ENCODE results near the gene PRR19.

PRR19 gene

GRCh38 chr19:42268704-42269477, 33.0 kb upstream of the PRR19 start, which contains the start of gene CIC:
TSS of gene CIC (plus strand) at chr19:42269252. CDS start at chr19:42271784, 2,532 bp downstream.
- H3K27me3 Mint-ChIP-seq, result no peaks in the 10 kb centered on the region
- H3K9me3 Mint-ChIP-seq, result no peaks in the 10 kb centered on the region
- peaks cover 10% of the 10 kb centered on the region for H3K36me3 Mint-ChIP-seq (ENCODE audit: low read depth)
- peaks cover 24% of the 10 kb centered on the region for H3K4me1 Mint-ChIP-seq (ENCODE audit: low read depth)
- H3K27ac Mint-ChIP-seq, result peak within 1 kb of the TSS; percentile 97
- H3K4me3 Mint-ChIP-seq, result no peak within 1 kb of the TSS

DNA sequence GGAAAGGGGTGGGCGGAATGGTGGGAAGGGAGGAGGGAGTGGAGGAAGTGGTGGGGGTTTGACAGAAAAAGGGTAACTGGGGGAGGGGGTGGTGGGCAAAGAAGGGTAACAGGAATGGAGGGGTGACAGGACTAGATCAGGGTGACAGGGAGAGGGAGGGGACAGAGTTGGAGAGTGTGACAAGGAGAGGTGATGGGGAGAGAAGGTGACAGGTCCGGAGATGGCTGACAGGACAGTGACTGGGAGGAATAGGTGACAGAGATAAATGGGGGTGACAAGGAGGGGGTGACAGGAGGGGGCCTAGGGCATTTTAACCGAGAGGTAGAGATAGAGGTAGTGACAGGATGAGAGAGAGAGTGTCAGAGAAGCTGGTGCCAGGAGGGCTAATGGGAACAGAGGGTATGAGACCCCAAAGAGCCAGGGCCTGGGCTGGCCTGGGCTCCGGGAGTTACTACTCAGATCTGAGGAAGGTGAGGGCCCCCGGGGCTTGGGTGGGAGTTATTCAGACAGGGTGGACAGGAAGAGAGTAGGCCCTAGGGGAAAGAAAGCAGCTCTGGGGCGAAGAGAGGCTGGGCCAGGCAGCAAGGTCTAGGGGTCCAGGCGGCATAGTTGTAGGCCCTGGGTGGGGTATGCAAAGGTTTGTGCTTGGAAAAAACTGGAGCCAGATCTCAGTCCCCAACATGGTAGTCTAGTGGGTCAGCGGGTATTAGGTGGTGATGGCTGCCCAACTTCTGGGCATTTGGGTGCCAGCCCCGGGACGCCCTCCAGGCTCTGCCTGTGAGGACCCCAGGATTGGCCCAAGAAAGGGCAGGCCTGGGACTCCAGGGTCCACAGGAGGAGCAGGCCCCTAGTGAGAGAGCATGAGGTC, 32.2 kb upstream of the PRR19 start:
- no peaks in the 10 kb centered on the region for H3K9me3 Mint-ChIP-seq
- peak overlapping the region; percentile 97 for H3K27ac Mint-ChIP-seq
- H3K36me3 Mint-ChIP-seq (ENCODE audit: low read depth), result peaks cover 13% of the 10 kb centered on the region
- no peaks in the 10 kb centered on the region for H3K27me3 Mint-ChIP-seq
- no peak overlapping the region for H3K4me3 Mint-ChIP-seq
- peaks cover 27% of the 10 kb centered on the region for H3K4me1 Mint-ChIP-seq (ENCODE audit: low read depth)

GRCh38 chr19:42270346-42271044, 31.4 kb upstream of the PRR19 start:
- Mint-ChIP-seq H3K9me3 (no peaks in the 10 kb centered on the region), H3K36me3 (ENCODE audit: low read depth) (peaks cover 18% of the 10 kb centered on the region), H3K27me3 (no peaks in the 10 kb centered on the region), H3K27ac (peak overlapping the region; percentile 97), H3K4me1 (ENCODE audit: low read depth) (peaks cover 33% of the 10 kb centered on the region), H3K4me3 (no peak overlapping the region)

- H3K4me3 Mint-ChIP-seq, result no peak overlapping the region
- H3K27ac Mint-ChIP-seq, result peak overlapping the region; percentile 97
Observed at GRCh38 chr19:42271045-42271419, 30.9 kb upstream of the PRR19 start.

GRCh38 chr19:42271861-42272534, 29.9 kb upstream of the PRR19 start:
- Mint-ChIP-seq H3K4me1 (ENCODE audit: low read depth) (peaks cover 47% of the 10 kb centered on the region), H3K4me3 (no peak overlapping the region), H3K27ac (peak overlapping the region; percentile 97), H3K27me3 (no peaks in the 10 kb centered on the region), H3K36me3 (ENCODE audit: low read depth) (peaks cover 23% of the 10 kb centered on the region), H3K9me3 (no peaks in the 10 kb centered on the region)

More at GRCh38 chr19:42271045-42271419, 30.9 kb upstream of the PRR19 start:
- H3K36me3 Mint-ChIP-seq (ENCODE audit: low read depth), result peaks cover 20% of the 10 kb centered on the region
- H3K9me3 Mint-ChIP-seq, result no peaks in the 10 kb centered on the region
- peaks cover 37% of the 10 kb centered on the region for H3K4me1 Mint-ChIP-seq (ENCODE audit: low read depth)
- no peaks in the 10 kb centered on the region for H3K27me3 Mint-ChIP-seq

DNA sequence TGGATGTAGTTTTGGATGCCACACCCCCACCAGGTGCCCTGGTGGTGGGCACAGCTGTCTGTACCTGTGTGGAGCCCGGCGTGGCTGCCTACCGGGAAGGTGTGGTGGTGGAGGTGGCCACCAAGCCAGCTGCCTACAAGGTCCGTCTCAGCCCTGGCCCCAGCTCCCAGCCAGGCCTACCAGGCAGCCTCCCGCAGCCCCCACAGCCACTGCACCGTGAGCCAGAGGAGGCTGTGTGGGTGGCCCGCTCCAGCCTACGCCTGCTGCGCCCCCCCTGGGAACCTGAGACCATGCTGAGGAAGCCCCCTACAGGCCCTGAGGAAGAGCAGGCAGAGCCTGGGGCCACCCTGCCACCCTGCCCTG, 29.4 kb upstream of the PRR19 start:
- Mint-ChIP-seq H3K4me3 (no peak overlapping the region), H3K9me3 (no peaks in the 10 kb centered on the region), H3K36me3 (ENCODE audit: low read depth) (peaks cover 23% of the 10 kb centered on the region), H3K27ac (no peak overlapping the region), H3K4me1 (ENCODE audit: low read depth) (peaks cover 52% of the 10 kb centered on the region), H3K27me3 (no peaks in the 10 kb centered on the region)

GRCh38 chr19:42272989-42273406, 28.9 kb upstream of the PRR19 start:
- Mint-ChIP-seq H3K36me3 (ENCODE audit: low read depth) (peaks cover 23% of the 10 kb centered on the region), H3K4me1 (ENCODE audit: low read depth) (peaks cover 52% of the 10 kb centered on the region), H3K4me3 (no peak overlapping the region), H3K27me3 (no peaks in the 10 kb centered on the region), H3K9me3 (no peaks in the 10 kb centered on the region), H3K27ac (no peak overlapping the region)

- H3K9me3 Mint-ChIP-seq, result no peaks in the 10 kb centered on the region
- H3K36me3 Mint-ChIP-seq (ENCODE audit: low read depth), result peaks cover 23% of the 10 kb centered on the region
- peaks cover 57% of the 10 kb centered on the region for H3K4me1 Mint-ChIP-seq (ENCODE audit: low read depth)
- H3K27ac Mint-ChIP-seq, result no peak overlapping the region
- no peaks in the 10 kb centered on the region for H3K27me3 Mint-ChIP-seq
- no peak overlapping the region for H3K4me3 Mint-ChIP-seq
Observed at GRCh38 chr19:42273407-42274064, 28.4 kb upstream of the PRR19 start.

- no peak overlapping the region for H3K4me3 Mint-ChIP-seq
- H3K27me3 Mint-ChIP-seq, result no peaks in the 10 kb centered on the region
- no peaks in the 10 kb centered on the region for H3K9me3 Mint-ChIP-seq
- H3K27ac Mint-ChIP-seq, result no peak overlapping the region
- H3K4me1 Mint-ChIP-seq (ENCODE audit: low read depth), result peaks cover 63% of the 10 kb centered on the region
- peaks cover 23% of the 10 kb centered on the region for H3K36me3 Mint-ChIP-seq (ENCODE audit: low read depth)
Observed at GRCh38 chr19:42274065-42274682, 27.8 kb upstream of the PRR19 start.

- H3K27me3 Mint-ChIP-seq, result no peaks in the 10 kb centered on the region
- H3K4me3 Mint-ChIP-seq, result no peak overlapping the region
- H3K4me1 Mint-ChIP-seq (ENCODE audit: low read depth), result peaks cover 61% of the 10 kb centered on the region
- no peaks in the 10 kb centered on the region for H3K9me3 Mint-ChIP-seq
- peaks cover 23% of the 10 kb centered on the region for H3K36me3 Mint-ChIP-seq (ENCODE audit: low read depth)
- no peak overlapping the region for H3K27ac Mint-ChIP-seq
Observed at GRCh38 chr19:42275103-42275502, 26.8 kb upstream of the PRR19 start.

DNA sequence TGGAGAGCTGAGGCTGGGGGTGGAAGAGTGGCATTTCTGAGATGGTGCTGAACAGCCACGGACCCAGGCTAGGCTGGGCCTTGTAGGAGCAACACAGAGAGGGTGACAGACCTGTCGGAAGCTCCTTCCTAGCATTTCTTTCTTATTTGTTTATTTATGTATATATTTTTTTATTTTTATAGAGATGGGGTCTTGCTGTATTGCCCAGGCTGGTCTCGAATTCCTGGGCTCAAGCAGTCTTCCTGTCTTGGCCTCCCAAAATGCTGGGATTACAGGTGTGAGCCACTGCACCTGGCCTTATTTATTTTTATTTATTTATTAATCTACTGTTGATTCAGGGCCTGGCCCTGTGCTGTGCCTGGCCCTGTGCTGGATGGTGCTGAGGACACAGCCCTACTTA, 26.4 kb upstream of the PRR19 start:
- peaks cover 23% of the 10 kb centered on the region for H3K36me3 Mint-ChIP-seq (ENCODE audit: low read depth)
- no peaks in the 10 kb centered on the region for H3K27me3 Mint-ChIP-seq
- no peaks in the 10 kb centered on the region for H3K9me3 Mint-ChIP-seq
- H3K4me1 Mint-ChIP-seq (ENCODE audit: low read depth), result peaks cover 57% of the 10 kb centered on the region
- H3K27ac Mint-ChIP-seq, result no peak overlapping the region
- H3K4me3 Mint-ChIP-seq, result no peak overlapping the region

DNA sequence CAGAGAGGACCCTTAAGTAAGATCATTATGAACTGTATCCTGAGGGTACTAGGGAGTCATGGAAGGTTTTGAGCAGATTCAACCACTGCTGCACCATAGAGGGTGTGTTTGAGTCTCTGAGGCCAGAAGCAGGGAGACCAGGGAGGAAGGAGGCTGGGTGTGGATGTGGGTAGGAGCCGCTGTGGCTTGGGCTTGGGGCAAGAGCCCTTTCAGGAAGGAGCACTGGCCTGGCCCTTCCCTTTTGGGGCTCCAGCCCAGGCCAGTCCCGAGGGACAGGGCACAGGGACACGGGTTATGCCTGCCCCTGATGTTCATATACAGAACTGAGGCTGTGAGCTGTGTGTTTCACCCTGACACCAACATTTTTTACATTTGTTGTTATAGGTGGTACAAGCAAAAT, 25.6 kb upstream of the PRR19 start:
- Mint-ChIP-seq H3K27me3 (no peaks in the 10 kb centered on the region), H3K4me1 (ENCODE audit: low read depth) (peaks cover 49% of the 10 kb centered on the region), H3K4me3 (no peak overlapping the region), H3K27ac (no peak overlapping the region), H3K36me3 (ENCODE audit: low read depth) (peaks cover 23% of the 10 kb centered on the region), H3K9me3 (no peaks in the 10 kb centered on the region)

GRCh38 chr19:42276821-42277220, 25.1 kb upstream of the PRR19 start:
- Mint-ChIP-seq H3K4me1 (ENCODE audit: low read depth) (peaks cover 45% of the 10 kb centered on the region), H3K27me3 (no peaks in the 10 kb centered on the region), H3K36me3 (ENCODE audit: low read depth) (peaks cover 18% of the 10 kb centered on the region), H3K9me3 (no peaks in the 10 kb centered on the region), H3K4me3 (peak overlapping the region; percentile 28), H3K27ac (peak overlapping the region; percentile 31)
